Esophagus (tissue), 2 donors: Measurements from ENCODE around the gene HSP90B1. TPM values are rescaled to one million over a fixed set of nuclear protein-coding genes. Genes with fewer than 3 reads are reported as not detected.
A peak's percentile ranks its signal among the peaks of the same experiment; 100 is the strongest.

Source experiments
- H3K27ac ChIP-seq, 2 donors: one replicate each; pipeline ENCODE4 v1.5.1; 2013; ENCODE audit warnings: low read depth in 2 of 2, mild to moderate bottlenecking in 2 of 2, inconsistent platforms in 1 of 2, low read length in 1 of 2, moderate library complexity in 1 of 2
- H3K27me3 ChIP-seq, 2 donors: one replicate each; pipeline ENCODE4 v1.6.1; 2013; ENCODE audit warnings: low read length in 2 of 2, control low read depth in 1 of 2, mild to moderate bottlenecking in 1 of 2; ENCODE audit not compliant: insufficient read depth in 2 of 2, control insufficient read depth in 1 of 2
- H3K36me3 ChIP-seq, 2 donors: one replicate each; pipeline ENCODE4 v1.6.1; 2013; ENCODE audit warnings: low read length in 1 of 2; ENCODE audit not compliant: control insufficient read depth in 2 of 2, insufficient read depth in 2 of 2
- H3K4me1 ChIP-seq, 2 donors: one replicate each; pipeline ENCODE4 v1.6.1; 2013; ENCODE audit warnings: low read length in 1 of 2; ENCODE audit not compliant: control insufficient read depth in 2 of 2, insufficient read depth in 2 of 2
- H3K4me3 ChIP-seq, 2 donors: one replicate each; pipeline ENCODE4 v1.5.1; 2013; ENCODE audit warnings: low read length in 2 of 2, mild to moderate bottlenecking in 2 of 2, low read depth in 1 of 2, moderate library complexity in 1 of 2
- H3K9me3 ChIP-seq, 2 donors: one replicate each; pipeline ENCODE4 v1.6.1; 2013; ENCODE audit warnings: mild to moderate bottlenecking in 2 of 2, low read depth in 1 of 2, low read length in 1 of 2, moderate library complexity in 1 of 2; ENCODE audit not compliant: control insufficient read depth in 2 of 2, insufficient read depth in 1 of 2
- WGBS, 2 donors: extraction: QIAGEN DNeasy Blood & Tissue Kit; methylation state at CpG; one replicate each; pipeline ENCODE4 v1.1.7; 2013; 5-methylcytosine and 5-hydroxymethylcytosine counted together
- polyA plus RNA-seq, 2 donors: library from polyadenylated mRNA; stranded (reverse); fragments of 200-250 nt; gene quantifications; one replicate each; pipeline ENCODE4 v1.2.3, GENCODE V29; 2013
- donor health status: healthy with polysubstance abuse.
- donor health status: Bipolar disorder and iron deficiency.

HSP90B1 gene
- polyA plus RNA-seq, 2 donors = 192 to 208 TPM

DNA sequence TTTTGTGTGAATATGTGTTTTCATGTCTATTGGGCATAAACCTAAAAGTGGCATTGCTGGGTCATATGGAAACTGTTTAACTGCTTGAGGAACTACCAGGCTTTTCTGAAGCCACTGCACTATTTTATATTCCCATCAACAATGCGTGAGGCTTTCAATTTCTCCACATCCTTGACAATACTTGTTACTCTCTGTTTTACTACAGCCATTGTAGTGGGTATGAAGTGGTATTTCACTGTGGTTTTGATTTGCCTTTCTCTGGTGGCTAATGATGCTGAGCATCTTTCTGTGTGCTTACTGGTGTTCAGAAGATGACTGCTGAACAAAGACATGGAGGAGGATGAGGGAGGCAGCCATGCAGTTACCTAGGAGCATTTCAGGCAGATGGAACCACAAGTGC lies 22.3 kb downstream of the HSP90B1 start:
- H3K27ac ChIP-seq = no peak overlapping the region
- peaks cover 7 to 16% of the 10 kb centered on the region in 2 donors for H3K36me3 ChIP-seq
- H3K4me1 ChIP-seq = peaks cover 0 to 4% of the 10 kb centered on the region in 2 donors
- H3K4me3 ChIP-seq = no peak overlapping the region
- WGBS, 2 donors = 33 to 48% methylated on average over 1 of the region's 1 CpG
- no peaks in the 10 kb centered on the region for H3K9me3 ChIP-seq
- no peaks in the 10 kb centered on the region for H3K27me3 ChIP-seq

DNA sequence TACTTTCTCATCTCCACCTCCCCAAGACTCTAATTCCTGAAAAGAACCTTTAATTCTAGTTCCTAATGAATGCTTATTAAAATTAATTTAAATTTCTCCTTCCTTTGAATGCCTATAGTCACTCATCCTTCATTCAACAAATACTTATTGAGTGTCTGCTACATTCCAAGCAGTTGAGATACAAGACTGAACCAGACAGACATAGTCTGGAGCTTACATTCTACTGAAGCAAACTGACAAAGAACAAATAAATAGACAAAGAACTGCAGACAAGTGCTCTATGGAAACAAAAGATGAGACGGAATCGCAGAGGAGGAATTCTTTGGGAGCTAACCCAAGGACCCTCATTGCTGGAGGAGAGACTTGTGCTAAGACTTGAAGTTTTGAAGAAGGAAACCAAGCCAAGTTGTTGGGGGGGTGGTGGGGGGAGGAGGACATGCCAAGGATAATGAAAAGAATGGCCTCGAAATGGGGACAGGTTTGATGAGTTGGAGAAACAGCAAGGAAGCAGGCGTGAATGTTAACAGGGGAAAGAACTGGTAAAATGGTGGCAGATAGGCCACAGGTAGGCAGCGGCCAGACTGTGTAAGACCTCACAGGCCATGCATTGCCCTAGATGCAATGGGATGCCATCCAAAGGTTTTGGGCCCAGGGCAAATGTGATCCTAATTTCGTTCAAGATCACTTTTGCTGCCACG lies 25.8 kb downstream of the HSP90B1 start:
- 20 to 21% methylated on average over 7 of the region's 7 CpGs for WGBS, 2 donors
- peaks cover 4 to 10% of the 10 kb centered on the region in 2 donors for H3K36me3 ChIP-seq
- H3K4me1 ChIP-seq = peaks cover 0 to 4% of the 10 kb centered on the region in 2 donors
- H3K4me3 ChIP-seq = peak overlapping the region; percentile 64 to 98
- no peaks in the 10 kb centered on the region for H3K9me3 ChIP-seq
- H3K27me3 ChIP-seq = no peaks in the 10 kb centered on the region
- H3K27ac ChIP-seq = peak overlapping the region in 1 of 2 donors; percentile 92

DNA sequence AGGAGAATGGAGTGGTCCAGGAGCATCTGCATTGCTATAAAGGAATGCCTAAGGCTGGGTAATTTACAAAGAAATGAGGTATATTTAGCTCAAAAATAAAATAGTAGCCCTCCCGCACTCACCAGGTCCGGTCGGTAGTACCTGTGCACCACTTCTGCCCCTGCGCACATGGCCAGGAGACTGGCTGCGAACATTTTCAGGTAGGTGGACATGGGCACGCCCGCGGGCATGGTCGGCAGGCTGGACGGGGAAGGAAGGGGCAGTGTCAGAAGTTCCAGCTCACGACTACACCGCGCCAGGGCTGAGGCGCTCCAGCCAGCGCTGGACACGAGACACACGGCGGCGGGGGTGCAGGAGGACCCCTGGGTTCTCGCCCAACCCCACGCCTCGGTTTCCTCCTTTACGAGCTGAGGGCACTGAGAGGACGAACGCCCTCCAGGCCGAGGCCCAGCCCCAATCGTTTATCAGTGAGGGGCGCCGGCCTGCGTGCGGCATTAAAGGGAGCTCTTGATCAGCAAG lies 26.4 kb downstream of the HSP90B1 start:
- 0% methylated on average over 31 of the region's 31 CpGs for WGBS, 2 donors
- Histone ChIP-seq H3K9me3 (no peaks in the 10 kb centered on the region), H3K4me1 (peaks cover 0 to 4% of the 10 kb centered on the region in 2 donors), H3K4me3 (peak overlapping the region; percentile 64 to 98), H3K27ac (peak overlapping the region; percentile 90 to 92), H3K27me3 (no peaks in the 10 kb centered on the region), H3K36me3 (peaks cover 4 to 10% of the 10 kb centered on the region in 2 donors)

DNA sequence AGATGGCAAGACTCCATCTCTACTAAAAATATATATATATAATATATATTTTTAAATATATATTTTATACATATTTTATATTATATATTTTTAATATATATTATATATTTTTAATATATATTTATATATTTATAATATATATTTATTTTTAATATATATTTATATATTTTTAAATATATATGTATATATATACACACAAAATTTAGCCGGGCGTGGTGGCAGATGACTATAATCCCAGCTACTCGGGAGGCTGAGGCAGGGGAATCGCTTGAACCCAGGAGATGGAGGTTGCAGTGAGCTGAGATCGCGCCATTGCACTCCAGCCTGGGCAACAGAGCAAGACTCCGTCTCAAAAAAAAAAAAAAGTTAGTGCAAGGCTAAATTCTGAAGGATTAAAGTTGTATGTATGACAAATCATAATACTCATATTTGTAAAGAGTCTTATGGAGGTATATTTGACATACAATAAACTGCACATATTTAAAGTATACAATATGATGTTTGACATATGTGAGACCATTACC lies 27.7 kb downstream of the HSP90B1 start:
- H3K9me3 ChIP-seq = no peaks in the 10 kb centered on the region
- peaks cover 0 to 4% of the 10 kb centered on the region in 2 donors for H3K4me1 ChIP-seq
- no peak overlapping the region for H3K4me3 ChIP-seq
- peak overlapping the region; percentile 90 to 92 for H3K27ac ChIP-seq
- WGBS, 2 donors = 87% methylated on average over 7 of the region's 7 CpGs
- peaks cover 3 to 6% of the 10 kb centered on the region in 2 donors for H3K36me3 ChIP-seq
- no peaks in the 10 kb centered on the region for H3K27me3 ChIP-seq

DNA sequence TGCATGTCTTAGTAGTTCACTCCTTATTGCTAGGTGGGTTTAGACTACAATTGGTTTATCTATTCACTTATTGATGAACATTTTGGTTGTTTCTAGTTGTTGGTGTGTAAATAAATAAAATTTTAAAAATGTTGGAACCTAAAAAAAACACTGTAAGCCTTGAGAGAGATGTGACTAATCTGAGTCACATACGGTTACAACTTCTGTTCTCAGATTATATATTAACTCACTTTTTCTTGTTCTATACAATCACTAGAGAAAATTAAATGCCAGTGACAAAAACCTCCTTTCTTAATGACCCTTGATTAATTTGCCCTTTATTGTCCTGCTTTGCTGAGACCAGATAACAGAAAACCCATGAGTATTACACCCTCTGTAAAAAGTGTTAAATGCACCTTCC lies 28.4 kb downstream of the HSP90B1 start:
- no peaks in the 10 kb centered on the region for H3K36me3 ChIP-seq
- H3K9me3 ChIP-seq = no peaks in the 10 kb centered on the region
- no peaks in the 10 kb centered on the region for H3K27me3 ChIP-seq
- no peak overlapping the region for H3K4me3 ChIP-seq
- 31 to 62% methylated on average over 1 of the region's 1 CpG for WGBS, 2 donors
- no peak overlapping the region for H3K27ac ChIP-seq
- peaks cover 0 to 4% of the 10 kb centered on the region in 2 donors for H3K4me1 ChIP-seq

DNA sequence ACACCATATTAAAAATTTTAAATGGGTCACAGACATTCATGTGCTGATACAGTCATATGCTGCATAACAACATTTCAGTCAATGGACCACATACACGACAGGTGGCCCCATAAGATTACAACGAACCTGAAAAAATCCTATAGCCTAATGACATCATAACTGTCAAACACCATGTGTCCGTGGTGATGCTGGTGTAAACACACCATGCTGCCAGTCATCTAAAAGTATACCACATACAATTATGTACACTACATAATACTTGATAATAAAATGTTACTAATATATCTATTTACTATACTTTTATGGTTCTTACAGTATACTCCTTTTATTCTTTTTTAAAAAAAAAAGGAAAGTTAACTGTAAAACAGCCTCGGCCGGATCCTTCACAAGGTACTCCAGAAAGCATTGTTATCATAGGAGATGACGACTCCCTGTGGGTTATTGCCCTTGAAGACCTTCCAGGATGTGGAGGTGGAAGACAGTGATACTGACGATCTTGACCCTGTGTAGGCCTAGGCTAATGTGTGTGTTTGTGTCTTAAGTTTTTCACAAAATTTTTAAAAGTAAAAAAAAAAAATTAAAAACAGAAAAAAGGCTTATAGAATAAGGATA lies 30.5 kb downstream of the HSP90B1 start:
- H3K27me3 ChIP-seq = no peaks in the 10 kb centered on the region
- no peaks in the 10 kb centered on the region for H3K36me3 ChIP-seq
- H3K9me3 ChIP-seq = no peaks in the 10 kb centered on the region
- H3K4me3 ChIP-seq = no peak overlapping the region
- no peak overlapping the region for H3K27ac ChIP-seq
- 63 to 66% methylated on average over 7 of the region's 7 CpGs for WGBS, 2 donors
- peaks cover 0 to 8% of the 10 kb centered on the region in 2 donors for H3K4me1 ChIP-seq

DNA sequence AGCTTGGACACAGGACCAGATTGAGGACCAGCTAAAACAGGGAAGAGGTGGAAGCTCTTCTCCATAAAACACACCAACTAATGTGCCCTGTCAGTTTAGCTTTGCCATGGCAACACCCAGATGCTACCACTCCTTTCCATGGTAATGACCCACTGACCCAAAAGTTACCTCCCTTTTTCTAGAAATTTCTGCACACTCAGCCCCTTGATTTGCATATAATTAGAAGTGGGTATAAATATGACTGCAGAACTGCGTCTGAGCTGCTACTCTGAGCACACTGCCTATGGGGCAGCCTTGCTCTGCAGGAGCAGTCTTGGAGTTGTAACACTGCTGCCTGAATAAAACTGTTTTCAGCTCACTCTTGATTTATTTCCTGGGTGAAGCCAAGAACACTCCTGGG lies 32.3 kb downstream of the HSP90B1 start:
- peaks cover 0 to 4% of the 10 kb centered on the region in 2 donors for H3K4me1 ChIP-seq
- no peaks in the 10 kb centered on the region for H3K9me3 ChIP-seq
- no peaks in the 10 kb centered on the region for H3K27me3 ChIP-seq
- whole genome bisulfite sequencing, 2 donors = 38% methylated on average over 1 of the region's 1 CpG
- no peak overlapping the region for H3K27ac ChIP-seq
- H3K36me3 ChIP-seq = no peaks in the 10 kb centered on the region
- no peak overlapping the region for H3K4me3 ChIP-seq

DNA sequence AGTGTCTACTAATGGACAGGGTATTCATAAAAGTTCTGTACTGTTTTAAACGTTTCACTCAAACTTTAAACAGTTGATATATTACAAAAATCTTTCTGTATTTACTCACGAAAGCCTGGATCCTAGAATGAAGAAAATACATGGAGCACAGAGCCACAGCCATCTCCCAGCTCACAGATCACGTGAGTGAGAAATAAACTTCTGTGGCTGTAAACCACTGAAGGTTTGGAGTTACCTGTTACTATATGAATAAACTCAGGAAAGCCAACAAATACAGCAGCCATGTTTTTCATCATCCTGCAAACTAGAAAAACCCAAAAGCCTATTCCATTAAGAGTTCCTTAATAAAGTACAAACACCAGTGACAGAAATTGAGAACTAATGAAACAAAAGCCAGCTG lies 34.6 kb downstream of the HSP90B1 start:
- Histone ChIP-seq H3K27me3 (no peaks in the 10 kb centered on the region), H3K36me3 (no peaks in the 10 kb centered on the region), H3K9me3 (no peaks in the 10 kb centered on the region), H3K4me3 (peak overlapping the region; percentile 83 to 87), H3K4me1 (peaks cover 0 to 4% of the 10 kb centered on the region in 2 donors), H3K27ac (peak overlapping the region in 1 of 2 donors; percentile 43)
- WGBS, 2 donors = 14% methylated on average over 3 of the region's 3 CpGs

DNA sequence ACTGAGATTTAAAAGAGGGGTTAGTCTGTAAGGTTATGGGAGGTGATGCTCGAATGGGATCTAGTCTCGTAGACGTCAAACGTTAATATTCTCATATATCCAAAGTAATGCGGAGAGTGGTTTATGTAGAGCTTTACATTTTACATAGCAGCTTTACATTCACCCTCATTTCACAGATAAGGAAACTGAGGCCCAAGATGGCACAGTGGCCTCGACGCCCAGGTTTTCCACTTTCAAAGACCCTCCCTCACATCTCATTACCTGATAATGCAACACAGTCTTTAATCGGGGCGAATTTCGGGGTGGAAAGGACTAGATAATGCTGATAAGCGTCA lies 35.0 kb downstream of the HSP90B1 start:
- H3K4me3 ChIP-seq = peak overlapping the region; percentile 83 to 87
- H3K27me3 ChIP-seq = no peaks in the 10 kb centered on the region
- WGBS, 2 donors = 0% methylated on average over 11 of the region's 11 CpGs
- peaks cover 0 to 4% of the 10 kb centered on the region in 2 donors for H3K4me1 ChIP-seq
- H3K36me3 ChIP-seq = no peaks in the 10 kb centered on the region
- no peaks in the 10 kb centered on the region for H3K9me3 ChIP-seq
- peak overlapping the region; percentile 90 to 97 for H3K27ac ChIP-seq
